Lower leg skin (tissue), 4 donors: ENCODE results near the gene TTC38. TPM values are rescaled to one million over a fixed set of nuclear protein-coding genes. Genes with fewer than 3 reads are reported as not detected.

ENCODE experiments used
- DNase-seq, 2 donors: peaks; one replicate each; pipeline ENCODE4 v3.0.0-alpha.2; 2019; ENCODE audit warnings: low spot score in 2 of 2
- H3K4me3 ChIP-seq: fragments of 200-600 bp; sonication (generic); 2 replicates; pipeline ENCODE4 v1.5.1; 2017; ENCODE audit warnings: mild to moderate bottlenecking, low read depth; ENCODE audit not compliant: poor library complexity, severe bottlenecking
- POLR2A ChIP-seq, 2 donors: fragments of 450-650 bp; IDR thresholded peaks; one replicate each; pipeline ENCODE4 v1.6.1; 2016 to 2017; ENCODE audit warnings: antibody characterized with exemption in 2 of 2, mild to moderate bottlenecking in 1 of 2, moderate library complexity in 1 of 2
- WGBS, 2 donors: methylation state at CpG; one replicate each; pipeline ENCODE4 v1.1.5; 2018; 5-methylcytosine and 5-hydroxymethylcytosine counted together
- intact Hi-C: fragments of 100-400 bp; cut with DNase I; formaldehyde crosslinking; loops from one replicate; pipeline ENCODE4 v1.15.0; 2023; ENCODE audit warnings: low total_unique reads
- total RNA-seq, 4 donors: library from RNA; depleted of rRNA; stranded (reverse); fragments of >200 nt; gene quantifications; one replicate each; pipeline ENCODE4 v1.1.0, GENCODE V29; 2016
- TF ChIP-seq, protein P1 (sequence below), 3 donors: fragments of 450-650 bp; IDR thresholded peaks; one replicate each; pipeline ENCODE4 v1.5.1; 2016; ENCODE audit warnings: antibody characterized with exemption in 3 of 3, mild to moderate bottlenecking in 3 of 3, moderate library complexity in 2 of 3

The TTC38 gene
- total RNA-seq, 4 donors from 2014 or later: 19.1 to 44.7 (median 22.0) TPM

- DNase-seq: peak; percentile 59 to 96
- TF ChIP-seq, protein P1, sequence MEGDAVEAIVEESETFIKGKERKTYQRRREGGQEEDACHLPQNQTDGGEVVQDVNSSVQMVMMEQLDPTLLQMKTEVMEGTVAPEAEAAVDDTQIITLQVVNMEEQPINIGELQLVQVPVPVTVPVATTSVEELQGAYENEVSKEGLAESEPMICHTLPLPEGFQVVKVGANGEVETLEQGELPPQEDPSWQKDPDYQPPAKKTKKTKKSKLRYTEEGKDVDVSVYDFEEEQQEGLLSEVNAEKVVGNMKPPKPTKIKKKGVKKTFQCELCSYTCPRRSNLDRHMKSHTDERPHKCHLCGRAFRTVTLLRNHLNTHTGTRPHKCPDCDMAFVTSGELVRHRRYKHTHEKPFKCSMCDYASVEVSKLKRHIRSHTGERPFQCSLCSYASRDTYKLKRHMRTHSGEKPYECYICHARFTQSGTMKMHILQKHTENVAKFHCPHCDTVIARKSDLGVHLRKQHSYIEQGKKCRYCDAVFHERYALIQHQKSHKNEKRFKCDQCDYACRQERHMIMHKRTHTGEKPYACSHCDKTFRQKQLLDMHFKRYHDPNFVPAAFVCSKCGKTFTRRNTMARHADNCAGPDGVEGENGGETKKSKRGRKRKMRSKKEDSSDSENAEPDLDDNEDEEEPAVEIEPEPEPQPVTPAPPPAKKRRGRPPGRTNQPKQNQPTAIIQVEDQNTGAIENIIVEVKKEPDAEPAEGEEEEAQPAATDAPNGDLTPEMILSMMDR (IDR thresholded peaks at IDR 0.05): no peak
- TF ChIP-seq POLR2A (IDR thresholded peaks at IDR 0.05): no peak
- WGBS, 2 donors: 1 to 2% methylated on average over 37 to 56 of the region's 93 CpGs
- intact Hi-C loops: no loop called here
- H3K4me3 ChIP-seq: peak within 1 kb of the TSS; percentile 87
These were observed 67.7 kb downstream of the TTC38 start, which contains the start of gene TRMU for GRCh38 chr22:46335201-46336118. Gene TRMU, plus strand, starts transcription at chr22:46335714. Its CDS starts 51 bp downstream, at chr22:46335765.

DNA sequence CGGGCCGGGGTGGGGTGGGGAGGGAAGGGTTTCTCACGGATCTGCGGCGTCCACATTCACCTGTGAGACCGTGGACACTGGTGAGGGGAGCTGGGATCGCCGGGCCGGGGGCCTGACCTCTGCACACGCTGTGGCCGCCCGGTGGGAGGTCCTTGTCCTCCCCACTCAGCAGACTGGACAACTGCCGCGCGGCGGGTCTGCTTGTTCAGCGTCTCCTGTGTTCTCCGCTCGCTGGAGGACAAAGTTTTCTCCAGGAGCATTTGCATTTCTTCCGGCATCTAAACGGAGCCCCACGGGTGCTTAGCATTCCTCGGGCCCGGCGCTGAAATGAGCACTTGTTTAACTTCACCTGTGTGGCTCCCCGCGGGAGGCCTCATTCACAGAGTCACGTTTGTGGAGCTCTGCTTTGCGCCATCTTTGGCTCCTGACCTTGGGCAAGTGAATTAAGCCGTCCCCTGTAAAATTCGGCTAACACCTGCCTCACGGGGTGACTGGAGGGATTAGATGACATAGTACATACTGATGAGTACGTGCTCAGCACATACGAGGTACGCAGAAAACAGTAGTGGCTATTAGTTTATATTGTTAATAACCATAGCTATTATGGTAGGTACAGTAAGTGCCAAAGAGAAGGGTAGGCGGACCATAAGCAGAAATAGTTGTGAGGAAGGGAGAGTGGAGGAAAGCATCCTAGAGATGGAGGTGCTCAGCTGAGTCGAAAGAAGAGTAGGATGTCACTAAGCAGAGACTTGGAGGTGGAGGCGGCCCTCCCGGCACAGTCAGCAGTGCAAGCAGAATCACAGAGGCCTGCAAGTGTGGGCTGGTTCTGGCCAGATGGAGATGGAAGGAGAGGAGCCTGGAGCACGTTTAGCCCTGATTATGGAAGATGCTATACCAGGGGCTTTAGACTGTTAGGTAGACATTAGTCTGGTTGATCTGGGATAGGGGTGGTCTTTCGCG is 68.6 kb downstream of the TTC38 start:
- intact Hi-C loops: no loop called here

GRCh38 chr22:46337870-46338269 is 70.1 kb downstream of the TTC38 start:
- 80 to 88% methylated on average over 9 of the region's 9 CpGs for WGBS, 2 donors
- intact Hi-C loops: no loop called here
- DNase-seq: no peak
- no peak overlapping the region for H3K4me3 ChIP-seq
- no peak for TF ChIP-seq POLR2A (IDR thresholded peaks at IDR 0.05)
- TF ChIP-seq, protein P1 (IDR thresholded peaks at IDR 0.05): no peak

More for the DNA sequence above, 68.6 kb downstream of the TTC38 start:
- 6 to 17% methylated on average over 26 to 40 of the region's 42 CpGs for WGBS, 2 donors
- TF ChIP-seq POLR2A (IDR thresholded peaks at IDR 0.05): no peak
- TF ChIP-seq, protein P1 (IDR thresholded peaks at IDR 0.05): no peak
- H3K4me3 ChIP-seq: peak overlapping the region; percentile 87
- no peak for DNase-seq

DNA sequence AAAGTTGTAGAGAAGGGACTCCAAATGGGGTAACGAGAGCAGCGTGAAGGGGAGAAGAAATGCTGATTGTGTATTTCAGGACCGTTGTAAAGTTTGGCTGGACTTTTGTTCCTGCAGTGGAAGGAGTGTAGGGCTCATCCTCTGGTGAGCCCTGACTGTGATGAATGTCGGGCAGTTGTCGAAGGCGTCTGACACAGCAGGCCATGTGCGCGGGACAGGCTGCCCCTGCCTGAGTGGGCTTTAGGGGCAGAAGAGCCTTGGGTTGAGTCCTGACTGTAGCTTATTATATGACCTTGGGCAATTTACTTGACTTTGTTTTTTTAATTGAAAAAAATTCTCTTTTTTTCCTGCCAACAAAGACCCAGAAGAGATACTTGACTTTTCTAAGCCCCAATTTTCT is 70.8 kb downstream of the TTC38 start:
- H3K4me3 ChIP-seq: no peak overlapping the region
- intact Hi-C loops: no loop called here
- TF ChIP-seq, protein P1 (IDR thresholded peaks at IDR 0.05): no peak
- TF ChIP-seq POLR2A (IDR thresholded peaks at IDR 0.05): no peak
- no peak for DNase-seq
- WGBS, 2 donors: 91% methylated on average over 8 of the region's 8 CpGs

- whole genome bisulfite sequencing, 2 donors: 94 to 97% methylated on average over 5 of the region's 5 CpGs
- TF ChIP-seq POLR2A (IDR thresholded peaks at IDR 0.05): no peak
- TF ChIP-seq, protein P1 (IDR thresholded peaks at IDR 0.05): no peak
- DNase-seq: no peak
- intact Hi-C loops: no loop called here
- no peak overlapping the region for H3K4me3 ChIP-seq
These were observed 72.1 kb downstream of the TTC38 start for GRCh38 chr22:46339956-46340355.
